ENCODE data around the gene SORD.

DNA sequence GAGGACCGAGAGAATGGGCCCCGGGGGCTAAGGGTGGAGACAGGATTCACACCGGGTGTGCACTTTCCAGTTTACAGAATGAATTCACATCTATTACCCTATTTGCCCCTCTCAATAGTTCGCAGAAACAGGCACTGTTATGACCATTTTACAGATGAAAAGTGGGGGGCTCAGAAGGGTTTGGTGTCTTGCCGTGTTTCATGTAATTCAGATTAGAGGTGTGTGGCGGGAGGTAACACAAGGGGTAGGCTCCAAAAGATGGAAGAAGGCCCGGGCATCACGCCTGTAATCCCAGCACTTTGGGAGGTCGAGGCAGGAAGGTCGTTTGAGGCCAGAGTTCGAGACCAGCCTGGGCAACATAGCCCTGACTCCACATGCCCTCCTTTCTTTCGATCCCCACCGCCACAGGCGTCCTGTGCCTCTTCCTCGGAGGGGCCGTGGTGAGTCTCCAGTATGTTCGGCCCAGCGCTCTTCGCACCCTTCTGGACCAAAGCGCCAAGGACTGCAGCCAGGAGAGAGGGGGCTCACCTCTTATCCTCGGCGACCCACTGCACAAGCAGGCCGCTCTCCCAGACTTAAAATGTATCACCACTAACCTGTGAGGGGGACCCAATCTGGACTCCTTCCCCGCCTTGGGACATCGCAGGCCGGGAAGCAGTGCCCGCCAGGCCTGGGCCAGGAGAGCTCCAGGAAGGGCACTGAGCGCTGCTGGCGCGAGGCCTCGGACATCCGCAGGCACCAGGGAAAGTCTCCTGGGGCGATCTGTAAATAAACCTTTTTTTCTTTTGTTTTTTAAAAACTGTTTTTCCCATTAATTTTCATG lies 94.5 kb downstream of the SORD start:
- TF ChIP-seq POLR2A (IDR thresholded peaks at IDR 0.05; ENCODE audit: low read depth, low read length) (no peak), POLR2AphosphoS5 (IDR thresholded peaks at IDR 0.05; ENCODE audit: low read depth, low read length) (no peak)

Measured in GM12892 (cell line).